Osteocyte (in vitro differentiated cells): ENCODE measurements around the gene PTPRK. TPM values are rescaled to one million over a fixed set of nuclear protein-coding genes. Genes with fewer than 3 reads are reported as not detected.

ENCODE experiments used
- DNase-seq: peaks from one replicate; pipeline ENCODE4 v3.0.0; 2021; ENCODE audit warnings: mixed read lengths; ENCODE audit not compliant: unreplicated experiment; ENCODE audit errors: extremely low spot score
- H3K27ac Mint-ChIP-seq: one replicate; pipeline ENCODE4 v1.8.0; 2021; ENCODE audit warnings: mild to moderate bottlenecking, mixed read lengths; ENCODE audit not compliant: unreplicated experiment
- H3K27me3 Mint-ChIP-seq: one replicate; pipeline ENCODE4 v1.8.0; 2021; ENCODE audit warnings: mixed read lengths; ENCODE audit not compliant: unreplicated experiment
- H3K36me3 Mint-ChIP-seq: one replicate; pipeline ENCODE4 v1.8.0; 2021; ENCODE audit warnings: mixed read lengths; ENCODE audit not compliant: unreplicated experiment
- H3K4me1 Mint-ChIP-seq: one replicate; pipeline ENCODE4 v1.8.0; 2021; ENCODE audit warnings: mixed read lengths; ENCODE audit not compliant: unreplicated experiment
- H3K4me3 Mint-ChIP-seq: one replicate; pipeline ENCODE4 v1.8.0; 2021; ENCODE audit warnings: mild to moderate bottlenecking, moderate library complexity, mixed read lengths; ENCODE audit not compliant: unreplicated experiment
- H3K9me3 Mint-ChIP-seq: one replicate; pipeline ENCODE4 v1.8.0; 2021; ENCODE audit warnings: mixed read lengths; ENCODE audit not compliant: unreplicated experiment
- CTCF ChIP-seq: fragments of 200-600 bp; sonication (generic); IDR thresholded peaks from 2 replicates; pipeline ENCODE4 v1.5.0; 2021; ENCODE audit warnings: antibody characterized with exemption, mild to moderate bottlenecking, moderate library complexity
- total RNA-seq: library from RNA; stranded (reverse); gene quantifications from 2 replicates; pipeline ENCODE4 v1.2.1, GENCODE V29; 2021

The PTPRK gene
- total RNA-seq, 1 donor from 2014 or later: 130 TPM

- Mint-ChIP-seq H3K27me3 (no peaks in the 10 kb centered on the region), H3K4me1 (peaks cover 38% of the 10 kb centered on the region), H3K9me3 (peaks cover 5% of the 10 kb centered on the region), H3K36me3 (peaks cover 9% of the 10 kb centered on the region), H3K27ac (no peak overlapping the region), H3K4me3 (no peak overlapping the region)
- no peak for TF ChIP-seq CTCF
- DNase-seq: no peak
Measured at GRCh38 chr6:128135325-128135724, 385.1 kb downstream of the PTPRK start.

- Mint-ChIP-seq H3K4me3 (no peak overlapping the region), H3K36me3 (peaks cover 11% of the 10 kb centered on the region), H3K27me3 (no peaks in the 10 kb centered on the region), H3K4me1 (peaks cover 38% of the 10 kb centered on the region), H3K9me3 (peaks cover 5% of the 10 kb centered on the region), H3K27ac (peak overlapping the region; percentile 63)
- DNase-seq: no peak
- TF ChIP-seq CTCF: no peak
Measured at GRCh38 chr6:128131566-128131965, 388.8 kb downstream of the PTPRK start.

- Mint-ChIP-seq H3K27me3 (no peaks in the 10 kb centered on the region), H3K9me3 (peaks cover 5% of the 10 kb centered on the region), H3K4me3 (no peak overlapping the region), H3K36me3 (peaks cover 11% of the 10 kb centered on the region), H3K27ac (peak overlapping the region; percentile 35), H3K4me1 (peaks cover 33% of the 10 kb centered on the region)
- DNase-seq: no peak
- no peak for TF ChIP-seq CTCF
Measured at GRCh38 chr6:128131036-128131435, 389.4 kb downstream of the PTPRK start.

GRCh38 chr6:128129679-128130078 lies 390.7 kb downstream of the PTPRK start:
- Mint-ChIP-seq H3K36me3 (peaks cover 9% of the 10 kb centered on the region), H3K27ac (no peak overlapping the region), H3K4me3 (no peak overlapping the region), H3K4me1 (peaks cover 31% of the 10 kb centered on the region), H3K9me3 (peaks cover 5% of the 10 kb centered on the region), H3K27me3 (no peaks in the 10 kb centered on the region)
- no peak for DNase-seq
- no peak for TF ChIP-seq CTCF

- DNase-seq: no peak
- Mint-ChIP-seq H3K27me3 (no peaks in the 10 kb centered on the region), H3K4me1 (peaks cover 36% of the 10 kb centered on the region), H3K4me3 (no peak overlapping the region), H3K36me3 (peaks cover 7% of the 10 kb centered on the region), H3K9me3 (peaks cover 3% of the 10 kb centered on the region), H3K27ac (no peak overlapping the region)
- TF ChIP-seq CTCF: no peak
Measured at GRCh38 chr6:128127650-128128049, 392.7 kb downstream of the PTPRK start.
